HG03558 (cell line): ENCODE measurements around the gene CXCL13.
"Not testable (repeated sequence)": the region's sequence is repeated elsewhere in the genome, so short reads cannot be mapped to it uniquely, and the experiment has no call there.

Experiments
- ATAC-seq: cut with Tn5 transposase; IDR thresholded peaks from one replicate; pipeline ENCODE4 v1.9.1; 2021; ENCODE audit warnings: moderate number of reproducible peaks; ENCODE audit not compliant: unreplicated experiment; ENCODE audit errors: extremely low read depth

Gene CXCL13

DNA sequence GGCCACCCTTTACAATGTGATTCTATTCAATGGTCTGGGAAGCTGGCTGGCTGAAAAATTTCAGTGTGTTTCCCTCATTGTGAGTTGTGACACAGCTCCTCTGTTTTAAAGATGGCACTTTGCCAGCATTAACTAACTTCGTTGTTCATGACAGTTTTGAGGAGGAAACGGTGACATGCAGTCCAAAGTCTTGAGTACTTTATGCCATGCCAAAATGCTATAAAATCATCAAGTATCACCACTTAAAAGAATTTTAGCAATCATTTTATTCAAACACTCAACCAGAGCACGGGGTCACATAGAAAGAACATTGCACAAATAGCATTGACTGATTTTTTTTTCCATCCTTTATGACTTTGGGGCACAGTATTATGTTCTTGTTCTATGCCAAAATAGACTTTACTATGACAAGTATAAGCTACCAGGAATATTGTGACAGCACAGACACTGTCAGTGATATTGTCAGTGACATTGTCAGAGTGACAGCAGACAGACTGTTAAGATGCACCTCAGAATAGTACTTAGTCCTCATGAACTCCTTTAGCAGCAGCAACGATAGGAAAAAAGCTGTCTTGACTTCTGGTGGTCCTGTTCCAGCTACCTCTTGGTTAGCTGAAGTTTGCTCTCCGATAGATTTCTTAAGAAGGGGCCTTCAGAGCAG lies 46.7 kb downstream of the CXCL13 start:
- ATAC-seq: no peak

DNA sequence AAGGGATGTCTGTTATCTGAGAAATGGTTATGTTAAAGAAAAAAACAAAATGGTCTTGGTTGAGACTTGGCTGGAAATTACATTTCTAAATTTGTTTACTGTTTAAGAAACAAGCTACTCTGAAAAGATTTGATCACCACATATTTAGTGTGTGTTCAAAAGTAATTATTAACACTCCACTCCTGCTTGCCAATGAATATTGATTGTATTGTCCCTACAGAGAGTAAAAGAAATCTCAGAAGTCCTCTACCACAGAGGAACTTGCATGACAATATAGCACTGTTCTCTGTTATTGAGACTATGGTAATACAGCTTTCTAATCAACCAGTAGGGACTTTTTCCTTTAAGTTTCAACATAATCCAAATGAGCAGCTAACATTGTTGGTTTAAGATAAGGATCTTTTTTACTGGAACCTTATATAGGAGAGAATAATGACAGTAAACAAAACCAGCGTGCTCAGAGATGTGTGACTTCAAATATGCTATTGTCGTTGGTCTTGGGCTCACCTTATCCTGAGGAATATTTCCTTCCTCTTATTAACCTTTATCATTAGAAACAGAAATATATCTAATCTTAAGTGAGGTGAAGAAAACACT lies 47.6 kb downstream of the CXCL13 start:
- no peak for ATAC-seq

DNA sequence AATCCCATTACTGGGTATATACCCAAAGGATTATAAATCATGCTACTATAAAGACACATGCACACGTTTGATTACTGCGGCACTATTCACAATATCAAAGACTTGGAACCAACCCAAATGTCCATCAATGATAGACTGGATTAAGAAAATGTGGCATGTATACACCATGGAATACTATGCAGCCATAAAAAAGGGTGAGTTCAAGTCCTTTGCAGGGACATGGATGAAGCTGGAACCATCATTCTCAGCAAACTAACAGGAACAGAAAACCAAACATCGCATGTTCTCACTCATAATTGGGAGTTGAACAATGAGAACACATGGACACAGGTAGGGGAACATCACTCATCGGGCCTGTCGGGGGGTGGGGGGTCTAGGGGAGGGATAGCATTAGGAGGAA lies 54.7 kb downstream of the CXCL13 start:
- ATAC-seq: not testable (repeated sequence)
